Lung (tissue), 12 donors: ENCODE data around the gene MCTP1. TPM values are rescaled to one million over a fixed set of nuclear protein-coding genes. Genes with fewer than 3 reads are reported as not detected.

Source experiments
- ATAC-seq: fragments of 200-7000 bp; cut with Tn5 transposase; one replicate; pipeline ENCODE4 v1.9.1; 2020; ENCODE audit warnings: moderate number of reproducible peaks; ENCODE audit not compliant: insufficient read depth, low FRiP score
- DNase-seq, 3 donors: peaks; one replicate each; pipeline ENCODE4 v3.0.0-alpha.2; 2013 to 2017
- H3K27ac ChIP-seq, 2 donors: one replicate each; pipeline ENCODE4 v1.5.1; 2013; ENCODE audit warnings: mild to moderate bottlenecking in 2 of 2, moderate library complexity in 2 of 2, control low read depth in 1 of 2, inconsistent platforms in 1 of 2, low read depth in 1 of 2, low read length in 1 of 2
- H3K27me3 ChIP-seq, 3 donors: one replicate each; pipeline ENCODE4 v1.5.1; 2013; ENCODE audit warnings: low read length in 2 of 3; ENCODE audit not compliant: control insufficient read depth in 3 of 3, insufficient read depth in 3 of 3
- H3K36me3 ChIP-seq, 4 donors: one replicate each; pipeline ENCODE4 v1.5.1; 2013; ENCODE audit warnings: low read length in 4 of 4, mild to moderate bottlenecking in 1 of 4, moderate library complexity in 1 of 4; ENCODE audit not compliant: control insufficient read depth in 4 of 4, insufficient read depth in 4 of 4
- H3K4me1 ChIP-seq, 5 donors: one replicate each; pipeline ENCODE4 v1.5.1; 2013; ENCODE audit warnings: low read length in 5 of 5, mild to moderate bottlenecking in 2 of 5, moderate library complexity in 1 of 5; ENCODE audit not compliant: control insufficient read depth in 5 of 5, insufficient read depth in 5 of 5
- H3K4me3 ChIP-seq: one replicate; pipeline ENCODE4 v1.5.1; 2013; ENCODE audit warnings: mild to moderate bottlenecking, control low read depth, moderate library complexity
- H3K9ac ChIP-seq, 2 donors: one replicate each; pipeline ENCODE4 v1.5.1; 2013; ENCODE audit warnings: low read length in 2 of 2, control low read depth in 1 of 2; ENCODE audit not compliant: insufficient read depth in 1 of 2
- H3K9me3 ChIP-seq, 4 donors: one replicate each; pipeline ENCODE4 v1.5.1; 2013; ENCODE audit warnings: low read length in 3 of 4, mild to moderate bottlenecking in 1 of 4, moderate library complexity in 1 of 4; ENCODE audit not compliant: control insufficient read depth in 4 of 4, insufficient read depth in 3 of 4
- CTCF ChIP-seq: IDR thresholded peaks from 2 replicates; pipeline ENCODE4 v1.5.1; 2012; ENCODE audit warnings: mild to moderate bottlenecking; ENCODE audit errors: control extremely low read depth, extremely low read depth
- WGBS, 2 donors: extraction: QIAGEN DNeasy Blood & Tissue Kit; methylation state at CpG; one replicate each; pipeline ENCODE4 v1.1.7; 2013; 5-methylcytosine and 5-hydroxymethylcytosine counted together
- polyA plus RNA-seq, 2 donors: library from polyadenylated mRNA; stranded (reverse); fragments of 200-250 nt; gene quantifications; one replicate each; pipeline ENCODE4 v1.2.1, GENCODE V29; 2013
- total RNA-seq, 2 donors: library from RNA; depleted of rRNA in 1 of 2; stranded (reverse); fragments of >200 nt in 1 of 2; gene quantifications; one replicate each; pipeline ENCODE4 v1.2.1, GENCODE V29; 2014 to 2021
- donor health status: control.
- donor health status: control.
- donor health status: Bipolar disorder and iron deficiency.
- donor health status: healthy.
- donor health status: DM: yes; HTN: yes; CAD: no.

MCTP1 gene
- total and polyA plus RNA-seq, 4 donors, result 5.8 to 34.8 (median 27.4) TPM

DNA sequence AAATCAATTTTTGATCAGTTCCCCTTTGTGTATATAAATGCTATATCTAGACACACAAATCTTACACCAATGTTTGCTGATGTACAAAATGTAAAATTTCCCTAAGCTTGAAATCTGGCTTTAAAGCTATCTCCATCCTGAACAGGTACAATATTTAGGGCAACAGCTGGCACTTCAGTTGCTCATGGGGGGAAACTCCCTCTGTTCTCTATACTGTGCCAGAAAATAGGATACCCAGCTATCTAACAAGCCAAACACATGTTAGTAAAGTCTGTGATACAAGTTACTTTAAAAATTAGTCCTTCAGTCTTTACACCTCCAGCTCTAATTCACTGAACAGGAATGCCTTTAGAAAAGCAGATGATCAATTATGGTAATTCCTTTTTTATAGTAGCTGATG, 474.6 kb downstream of the MCTP1 start:
- Histone ChIP-seq H3K4me1 (no peaks in the 10 kb centered on the region), H3K9ac (no peak overlapping the region), H3K36me3 (no peaks in the 10 kb centered on the region), H3K27me3 (no peaks in the 10 kb centered on the region), H3K4me3 (no peak overlapping the region), H3K9me3 (no peaks in the 10 kb centered on the region), H3K27ac (no peak overlapping the region)
- no peak for DNase-seq
- no peak for TF ChIP-seq CTCF
- no peak for ATAC-seq

GRCh38 chr5:94808497-94808896, 476.4 kb downstream of the MCTP1 start:
- Histone ChIP-seq H3K27me3 (no peaks in the 10 kb centered on the region), H3K4me1 (no peaks in the 10 kb centered on the region), H3K9ac (no peak overlapping the region), H3K27ac (no peak overlapping the region), H3K36me3 (no peaks in the 10 kb centered on the region), H3K9me3 (no peaks in the 10 kb centered on the region), H3K4me3 (no peak overlapping the region)
- DNase-seq (no peak), ATAC-seq (no peak)
- TF ChIP-seq CTCF, result no peak

DNA sequence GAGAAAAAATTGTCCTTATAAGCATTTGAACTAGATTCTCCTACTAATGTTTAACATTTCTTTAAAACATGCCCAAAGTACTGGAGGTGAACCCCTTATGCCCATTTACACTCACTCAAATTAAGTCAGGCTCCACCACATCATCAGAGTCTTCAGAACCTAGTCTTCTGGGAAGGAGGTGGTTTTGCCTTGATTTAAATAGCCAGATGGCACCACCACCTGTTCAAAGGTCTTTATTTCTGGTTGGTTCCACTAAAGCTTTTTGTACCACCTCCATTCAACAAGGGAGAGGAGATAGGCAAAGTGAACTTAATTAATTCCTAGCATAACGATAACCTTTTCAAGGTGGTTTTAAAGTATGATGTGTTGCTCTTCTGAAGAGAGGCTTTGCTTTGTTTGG, 476.9 kb downstream of the MCTP1 start:
- 93 to 95% methylated on average over 1 of the region's 1 CpG for WGBS, 2 donors
- no peaks in the 10 kb centered on the region for H3K4me1 ChIP-seq
- H3K4me3 ChIP-seq, result no peak overlapping the region
- TF ChIP-seq CTCF, result no peak
- H3K9me3 ChIP-seq, result no peaks in the 10 kb centered on the region
- no peaks in the 10 kb centered on the region for H3K36me3 ChIP-seq
- H3K27ac ChIP-seq, result no peak overlapping the region
- no peak overlapping the region for H3K9ac ChIP-seq
- ATAC-seq (no peak), DNase-seq (no peak)
- no peaks in the 10 kb centered on the region for H3K27me3 ChIP-seq

- H3K4me3 ChIP-seq, result no peak overlapping the region
- no peaks in the 10 kb centered on the region for H3K9me3 ChIP-seq
- no peaks in the 10 kb centered on the region for H3K4me1 ChIP-seq
- WGBS, 2 donors, result 82 to 89% methylated on average over 2 of the region's 2 CpGs
- DNase-seq, result peak in 2 of 3 donors; percentile 16 to 51
- no peak overlapping the region for H3K9ac ChIP-seq
- ATAC-seq, result no peak
- H3K36me3 ChIP-seq, result no peaks in the 10 kb centered on the region
- no peak overlapping the region for H3K27ac ChIP-seq
- TF ChIP-seq CTCF, result no peak
- H3K27me3 ChIP-seq, result no peaks in the 10 kb centered on the region
Observed at GRCh38 chr5:94802450-94802849, 482.4 kb downstream of the MCTP1 start.
